SU-DHL-6 (cell line): ENCODE measurements around the gene NFIB.

Source experiments
- H2AFZ ChIP-seq: fragments of 200-600 bp; sonication (generic); 2 replicates; pipeline ENCODE4 v1.6.1; 2014; ENCODE audit warnings: low read depth, mild to moderate bottlenecking, moderate library complexity, mixed read lengths, antibody characterized with exemption, low read length; ENCODE audit not compliant: severe bottlenecking
- H3F3A ChIP-seq: fragments of 200-600 bp; shearing (Covaris generic); 2 replicates; pipeline ENCODE4 v1.6.0; 2016; ENCODE audit warnings: antibody characterized with exemption, mild to moderate bottlenecking; ENCODE audit not compliant: insufficient read depth
- H3K27ac ChIP-seq: fragments of 200-600 bp; sonication (generic); 2 replicates; pipeline ENCODE4 v1.5.1; 2016; ENCODE audit warnings: low read depth, mild to moderate bottlenecking, low read length, moderate library complexity, mixed read lengths
- H3K27me3 ChIP-seq: fragments of 200-600 bp; sonication (generic), shearing (Covaris generic); 2 replicates; pipeline ENCODE4 v1.6.0; 2014; ENCODE audit warnings: mild to moderate bottlenecking, low read length
- H3K36me3 ChIP-seq: fragments of 200-600 bp; sonication (generic); 2 replicates; pipeline ENCODE4 v1.6.1; 2014; ENCODE audit warnings: mild to moderate bottlenecking, low read length, mixed read lengths
- H3K4me2 ChIP-seq: fragments of 300-600, 200-600 bp; shearing (Covaris generic), sonication (generic); 2 replicates; pipeline ENCODE4 v1.6.0; 2014; ENCODE audit warnings: low read length, low read depth, mild to moderate bottlenecking; ENCODE audit not compliant: poor library complexity, severe bottlenecking
- H3K4me3 ChIP-seq: fragments of 200-600 bp; sonication (generic); 2 replicates; pipeline ENCODE4 v1.5.1; 2014; ENCODE audit warnings: antibody characterized with exemption, low read length, mild to moderate bottlenecking, mixed read lengths; ENCODE audit not compliant: insufficient read depth, poor library complexity, severe bottlenecking
- H3K79me2 ChIP-seq: fragments of 200-600 bp; sonication (generic); 2 replicates; pipeline ENCODE4 v1.6.1; 2014; ENCODE audit warnings: mild to moderate bottlenecking, low read length, moderate library complexity; ENCODE audit not compliant: insufficient read depth
- H3K9ac ChIP-seq: fragments of 200-600 bp; sonication (generic); 2 replicates; pipeline ENCODE4 v1.7.0; 2014; ENCODE audit warnings: mild to moderate bottlenecking, low read length
- H3K9me2 ChIP-seq: fragments of 200-600 bp; sonication (generic); replicated peaks from 2 replicates; pipeline ENCODE4 v1.6.1; 2014; ENCODE audit warnings: low read length; ENCODE audit not compliant: insufficient read depth
- H3K9me3 ChIP-seq: fragments of 200-600 bp; sonication (generic); 2 replicates; pipeline ENCODE4 v1.6.1; 2014; ENCODE audit warnings: low read length, mixed read lengths; ENCODE audit not compliant: insufficient read depth
- H4K20me1 ChIP-seq: fragments of 200-600 bp; sonication (generic); 2 replicates; pipeline ENCODE4 v1.6.1; 2014; ENCODE audit warnings: low read depth, mild to moderate bottlenecking, antibody characterized with exemption, low read length, moderate library complexity, mixed read lengths
- EZH2phosphoT487 ChIP-seq: fragments of 200-600 bp; sonication (generic), shearing (Covaris generic); conservative IDR thresholded peaks from 2 replicates; pipeline ENCODE4 v1.6.1; 2018; ENCODE audit warnings: mild to moderate bottlenecking, antibody characterized with exemption, low read length, moderate library complexity, mixed read lengths
- TF ChIP-seq, protein P1 (sequence below): fragments of 200-600 bp; sonication (generic); IDR thresholded peaks from one replicate; pipeline ENCODE4 v1.5.1; 2017; ENCODE audit warnings: antibody characterized with exemption, mild to moderate bottlenecking, low read length, moderate library complexity; ENCODE audit not compliant: insufficient read depth, poor library complexity, severe bottlenecking

NFIB gene

DNA sequence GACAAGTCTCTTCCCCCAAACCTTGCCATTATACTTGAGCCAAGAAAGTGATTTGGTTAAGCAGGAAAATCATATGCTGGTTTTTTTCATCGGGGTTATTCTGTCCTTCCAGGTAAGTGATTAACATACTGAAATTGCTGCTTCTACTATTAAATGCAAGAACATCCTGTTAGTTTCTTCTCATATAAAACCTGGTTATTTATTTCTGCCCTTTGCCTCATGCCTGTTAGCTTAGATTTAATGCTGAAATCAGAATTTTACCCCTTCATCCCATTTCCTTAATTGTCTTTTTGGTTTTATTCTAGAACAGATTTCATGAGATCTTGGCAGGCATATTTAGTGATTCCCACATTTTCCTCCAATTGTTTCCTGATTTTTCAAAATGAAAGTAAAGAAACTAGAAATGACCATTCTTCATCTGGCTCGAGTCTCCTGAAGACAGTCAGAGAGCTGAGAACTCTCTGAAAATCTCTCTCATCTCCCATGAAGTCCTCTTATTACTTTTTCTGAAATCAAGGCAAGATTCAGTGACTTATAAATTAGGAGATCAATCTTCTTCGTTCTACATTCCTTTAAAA lies 132.9 kb downstream of the NFIB start:
- Histone ChIP-seq H3K27me3 (no peaks in the 10 kb centered on the region), H3K9me2 (no peaks in the 10 kb centered on the region), H3K79me2 (no peaks in the 10 kb centered on the region), H3K4me2 (no peak overlapping the region), H2AFZ (no peak overlapping the region), H3K9me3 (no peaks in the 10 kb centered on the region), H3K36me3 (no peaks in the 10 kb centered on the region), H3K9ac (no peak overlapping the region), H3F3A (no peaks in the 10 kb centered on the region), H4K20me1 (no peaks in the 10 kb centered on the region), H3K27ac (no peak overlapping the region), H3K4me3 (no peak overlapping the region)
- TF ChIP-seq EZH2phosphoT487: no peak
- TF ChIP-seq, protein P1, sequence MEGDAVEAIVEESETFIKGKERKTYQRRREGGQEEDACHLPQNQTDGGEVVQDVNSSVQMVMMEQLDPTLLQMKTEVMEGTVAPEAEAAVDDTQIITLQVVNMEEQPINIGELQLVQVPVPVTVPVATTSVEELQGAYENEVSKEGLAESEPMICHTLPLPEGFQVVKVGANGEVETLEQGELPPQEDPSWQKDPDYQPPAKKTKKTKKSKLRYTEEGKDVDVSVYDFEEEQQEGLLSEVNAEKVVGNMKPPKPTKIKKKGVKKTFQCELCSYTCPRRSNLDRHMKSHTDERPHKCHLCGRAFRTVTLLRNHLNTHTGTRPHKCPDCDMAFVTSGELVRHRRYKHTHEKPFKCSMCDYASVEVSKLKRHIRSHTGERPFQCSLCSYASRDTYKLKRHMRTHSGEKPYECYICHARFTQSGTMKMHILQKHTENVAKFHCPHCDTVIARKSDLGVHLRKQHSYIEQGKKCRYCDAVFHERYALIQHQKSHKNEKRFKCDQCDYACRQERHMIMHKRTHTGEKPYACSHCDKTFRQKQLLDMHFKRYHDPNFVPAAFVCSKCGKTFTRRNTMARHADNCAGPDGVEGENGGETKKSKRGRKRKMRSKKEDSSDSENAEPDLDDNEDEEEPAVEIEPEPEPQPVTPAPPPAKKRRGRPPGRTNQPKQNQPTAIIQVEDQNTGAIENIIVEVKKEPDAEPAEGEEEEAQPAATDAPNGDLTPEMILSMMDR: no peak

DNA sequence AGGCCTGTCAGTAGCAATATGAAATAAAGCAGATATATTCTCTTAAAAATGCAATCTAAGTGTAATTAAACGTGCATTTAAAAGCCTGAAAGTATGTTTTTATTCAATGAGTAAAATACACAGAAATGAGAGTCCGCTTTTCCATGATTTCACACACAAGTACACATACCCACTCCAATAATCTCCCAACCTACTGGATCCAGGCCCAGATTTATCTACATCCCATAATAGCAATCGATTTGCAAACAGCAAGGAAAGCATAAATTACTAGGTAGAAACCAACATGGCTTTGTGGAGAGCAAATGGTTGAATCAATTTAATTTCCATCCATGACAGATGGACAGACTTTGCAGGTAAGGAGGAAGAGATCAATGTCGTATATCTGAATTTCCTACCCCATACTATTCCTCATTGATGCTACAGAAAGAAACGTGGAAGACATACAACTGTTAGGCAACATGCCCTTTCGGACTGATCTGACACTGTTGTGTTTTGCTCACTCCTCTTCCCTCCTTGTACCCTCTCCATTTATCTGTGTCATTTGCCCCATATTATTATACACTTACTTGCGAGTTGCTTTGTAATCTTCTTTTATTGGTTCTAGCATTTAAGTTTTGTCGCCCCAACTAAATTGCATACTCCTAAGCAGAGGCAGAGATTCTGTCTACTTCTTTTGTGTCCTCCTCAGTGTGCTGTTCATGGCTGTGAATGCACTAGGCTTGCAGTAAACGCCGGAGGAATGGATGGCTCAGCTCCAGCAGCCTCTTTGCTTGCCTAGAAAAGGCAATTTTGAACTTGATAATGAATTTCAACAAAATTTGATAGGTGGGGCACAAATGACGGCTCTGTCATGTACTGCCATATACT lies 133.6 kb downstream of the NFIB start:
- no peaks in the 10 kb centered on the region for H3K79me2 ChIP-seq
- no peaks in the 10 kb centered on the region for H3K27me3 ChIP-seq
- H3K27ac ChIP-seq: no peak overlapping the region
- H3K4me2 ChIP-seq: no peak overlapping the region
- no peaks in the 10 kb centered on the region for H4K20me1 ChIP-seq
- H3K9ac ChIP-seq: no peak overlapping the region
- H3K9me3 ChIP-seq: no peaks in the 10 kb centered on the region
- H3F3A ChIP-seq: no peaks in the 10 kb centered on the region
- no peaks in the 10 kb centered on the region for H3K9me2 ChIP-seq
- no peaks in the 10 kb centered on the region for H3K36me3 ChIP-seq
- TF ChIP-seq EZH2phosphoT487: no peak
- TF ChIP-seq, protein P1: no peak
- H2AFZ ChIP-seq: no peak overlapping the region
- no peak overlapping the region for H3K4me3 ChIP-seq

DNA sequence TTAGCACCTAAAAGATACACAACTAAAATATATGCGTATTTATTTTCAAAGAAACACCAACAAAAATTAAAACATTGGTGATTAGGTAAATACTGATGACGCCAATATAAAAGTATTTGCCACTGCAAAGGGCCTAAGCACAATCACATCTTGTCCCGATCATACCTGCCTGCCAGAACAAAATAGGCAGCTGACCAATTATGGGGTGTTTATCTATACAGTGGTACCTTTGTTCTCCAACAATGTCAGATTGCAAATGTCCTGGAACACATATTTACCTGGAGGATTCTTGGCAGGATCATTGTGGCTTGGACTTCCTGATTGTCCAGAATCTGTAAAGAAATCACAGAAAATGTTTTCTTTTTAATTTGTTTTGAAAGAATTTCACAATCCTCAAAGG lies 134.5 kb downstream of the NFIB start:
- H3K36me3 ChIP-seq: no peaks in the 10 kb centered on the region
- no peaks in the 10 kb centered on the region for H3K9me2 ChIP-seq
- no peak overlapping the region for H3K4me3 ChIP-seq
- H3K79me2 ChIP-seq: no peaks in the 10 kb centered on the region
- H3K9ac ChIP-seq: no peak overlapping the region
- H3K4me2 ChIP-seq: no peak overlapping the region
- H3K9me3 ChIP-seq: no peaks in the 10 kb centered on the region
- H3K27me3 ChIP-seq: no peaks in the 10 kb centered on the region
- H4K20me1 ChIP-seq: no peaks in the 10 kb centered on the region
- no peaks in the 10 kb centered on the region for H3F3A ChIP-seq
- no peak overlapping the region for H2AFZ ChIP-seq
- TF ChIP-seq, protein P1: no peak
- TF ChIP-seq EZH2phosphoT487: no peak
- H3K27ac ChIP-seq: no peak overlapping the region
